Heart left ventricle (tissue), 13 donors: Measurements from ENCODE around the gene UBQLNL.

Source experiments
- POLR2A ChIP-seq, 2 donors: fragments of 450-650 bp; IDR thresholded peaks; one replicate each; pipeline ENCODE4 v1.6.1; 2017; ENCODE audit warnings: antibody characterized with exemption in 2 of 2, mild to moderate bottlenecking in 2 of 2, moderate library complexity in 2 of 2
- TF ChIP-seq, protein P1 (sequence below), 12 donors: fragments of 200-600 bp; sonication (generic) in 4 of 12; IDR thresholded peaks; one replicate each; pipeline versions ENCODE4 v1.5.0 to v1.8.0; 2018 to 2022; ENCODE audit warnings: antibody characterized with exemption in 12 of 12, mild to moderate bottlenecking in 5 of 12
- donor health status: ischemic (EF 13 %, LVEDD 7.1; RV severe dilation, severe dysfunction).
- donor health status: DM: no; HTN: yes; CAD: no.
- donor health status: DM: no; HTN: no; CAD: no.
- donor health status: ischemic (EF 25% LVEDD 6.9; RV normal size, moderate dysfunction).
- donor health status: ischemic (EF 25% LVEDD 5.7; RV mildly dilated, moderate dysfunction).
- donor health status: ischemic (EF 35%, LVEDD 5.7; RV mildly dilated, moderate dysfunction).
- donor health status: nonischemic (EF 11% LVEDD 7.7; RV severe dilation, severe dysfunction).
- donor health status: DM: yes; HTN: yes; CAD: no.
- donor health status: PGD.
- donor health status: ischemic (EF 29% LVEDD 5.4; RV normal size, mild dysfunction).
- donor health status: nonischemic (EF 23%, LVEDD 6.1; RV moderate dilation, normal function).

DNA sequence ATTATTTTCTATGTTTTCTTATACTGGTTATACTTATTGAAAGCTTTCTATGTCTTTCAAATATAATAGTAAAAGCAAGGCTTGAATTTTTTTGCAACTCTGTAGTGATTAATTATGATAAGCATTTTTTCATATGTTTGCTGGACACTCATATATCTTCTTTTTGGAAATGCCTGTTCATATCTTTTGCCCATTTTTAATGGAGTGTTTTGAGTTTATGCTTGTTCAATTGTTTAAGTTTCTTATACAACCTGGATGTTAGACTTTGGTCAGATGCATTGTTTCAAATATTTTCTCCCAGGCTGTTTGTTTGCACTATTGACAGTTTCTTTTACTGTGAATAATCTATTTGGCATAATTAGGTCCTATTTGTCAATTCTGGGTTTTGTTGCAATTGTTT lies 20.0 kb upstream of the UBQLNL start:
- TF ChIP-seq, protein P1, sequence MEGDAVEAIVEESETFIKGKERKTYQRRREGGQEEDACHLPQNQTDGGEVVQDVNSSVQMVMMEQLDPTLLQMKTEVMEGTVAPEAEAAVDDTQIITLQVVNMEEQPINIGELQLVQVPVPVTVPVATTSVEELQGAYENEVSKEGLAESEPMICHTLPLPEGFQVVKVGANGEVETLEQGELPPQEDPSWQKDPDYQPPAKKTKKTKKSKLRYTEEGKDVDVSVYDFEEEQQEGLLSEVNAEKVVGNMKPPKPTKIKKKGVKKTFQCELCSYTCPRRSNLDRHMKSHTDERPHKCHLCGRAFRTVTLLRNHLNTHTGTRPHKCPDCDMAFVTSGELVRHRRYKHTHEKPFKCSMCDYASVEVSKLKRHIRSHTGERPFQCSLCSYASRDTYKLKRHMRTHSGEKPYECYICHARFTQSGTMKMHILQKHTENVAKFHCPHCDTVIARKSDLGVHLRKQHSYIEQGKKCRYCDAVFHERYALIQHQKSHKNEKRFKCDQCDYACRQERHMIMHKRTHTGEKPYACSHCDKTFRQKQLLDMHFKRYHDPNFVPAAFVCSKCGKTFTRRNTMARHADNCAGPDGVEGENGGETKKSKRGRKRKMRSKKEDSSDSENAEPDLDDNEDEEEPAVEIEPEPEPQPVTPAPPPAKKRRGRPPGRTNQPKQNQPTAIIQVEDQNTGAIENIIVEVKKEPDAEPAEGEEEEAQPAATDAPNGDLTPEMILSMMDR (IDR thresholded peaks at IDR 0.05): no peak
- no peak for TF ChIP-seq POLR2A (IDR thresholded peaks at IDR 0.05)
